Peyer's patch (tissue), 4 donors: ENCODE results near the gene ARRDC1. TPM values are rescaled to one million over a fixed set of nuclear protein-coding genes. Genes with fewer than 3 reads are reported as not detected.

ENCODE experiments used
- DNase-seq, 3 donors: peaks; one replicate each; pipeline ENCODE4 v3.0.0-alpha.2; 2017 to 2019
- H3K27ac ChIP-seq, 4 donors: fragments of 200-600 bp; sonication (generic); one replicate each; pipeline ENCODE4 v1.5.1; 2016 to 2019
- H3K27me3 ChIP-seq, 2 donors: fragments of 200-600 bp; sonication (generic); one replicate each; pipeline ENCODE4 v1.5.1; 2019
- H3K36me3 ChIP-seq, 3 donors: fragments of 200-600 bp; sonication (generic); one replicate each; pipeline ENCODE4 v1.5.1; 2016 to 2019
- H3K4me1 ChIP-seq, 4 donors: fragments of 200-600 bp; sonication (generic); one replicate each; pipeline ENCODE4 v1.5.1; 2016 to 2019
- H3K4me3 ChIP-seq, 4 donors: fragments of 200-600 bp; sonication (generic); 1 replicate in 3 of 4; 2 replicates in 1 of 4; pipeline ENCODE4 v1.5.1; 2016 to 2019; ENCODE audit warnings: mild to moderate bottlenecking in 1 of 4
- H3K9me3 ChIP-seq, 4 donors: fragments of 200-600 bp; sonication (generic); one replicate each; pipeline ENCODE4 v1.5.1; 2016 to 2019; ENCODE audit warnings: mild to moderate bottlenecking in 1 of 4
- CTCF ChIP-seq, 6 experiments: fragments of 450-650 bp in 4 of 6; fragments of 200-600 bp in 2 of 6; sonication (generic) in 1 of 6; IDR thresholded peaks; one replicate each; pipeline ENCODE4 v1.5.1; 2017 to 2019; ENCODE audit warnings: antibody characterized with exemption in 6 of 6, mild to moderate bottlenecking in 3 of 6, moderate library complexity in 1 of 6
- POLR2A ChIP-seq, 2 donors: fragments of 450-650 bp; IDR thresholded peaks; one replicate each; pipeline ENCODE4 v1.5.1; 2017; ENCODE audit warnings: antibody characterized with exemption in 2 of 2, mild to moderate bottlenecking in 2 of 2, moderate library complexity in 2 of 2
- total RNA-seq, 4 donors: library from RNA; depleted of rRNA; stranded (reverse); fragments of >200 nt; gene quantifications; one replicate each; pipeline ENCODE4 v1.1.0, GENCODE V29; 2016

Gene ARRDC1
- total RNA-seq, 4 donors from 2014 or later, result 102 to 341 (median 175) TPM

DNA sequence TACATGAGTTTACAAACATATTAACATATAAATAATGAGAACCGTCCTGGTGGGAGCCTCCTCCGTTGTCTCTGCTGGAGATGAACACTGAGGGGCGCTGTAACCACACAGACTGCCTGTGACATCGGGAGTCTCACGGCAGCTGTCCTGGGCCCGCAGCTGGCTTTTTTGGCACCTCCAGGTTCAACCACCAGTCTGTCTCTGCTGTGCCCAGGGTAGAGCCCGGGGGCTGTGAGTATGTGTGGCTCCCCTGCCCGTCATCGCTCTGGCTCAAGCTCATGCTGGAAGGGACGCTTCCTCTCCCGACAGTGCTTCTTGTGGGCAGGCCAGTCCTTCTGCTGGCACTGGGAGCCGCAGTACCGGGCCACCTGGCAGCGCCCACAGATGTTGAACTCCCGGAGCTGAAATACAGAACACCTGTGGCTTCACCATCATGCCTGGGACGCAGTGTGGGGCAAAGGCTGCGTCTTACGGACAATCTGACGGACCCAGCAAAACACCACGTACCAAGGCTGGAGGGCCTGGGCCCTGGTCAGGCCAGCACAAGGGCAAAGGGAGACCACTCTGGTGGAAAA lies 23.1 kb upstream of the ARRDC1 start:
- Histone ChIP-seq H3K4me3 (no peak overlapping the region), H3K27me3 (no peaks in the 10 kb centered on the region), H3K4me1 (peaks cover 0 to 11% (median 6%) of the 10 kb centered on the region in 4 donors), H3K36me3 (peaks cover 0 to 31% (median 0%) of the 10 kb centered on the region in 3 donors), H3K27ac (no peak overlapping the region), H3K9me3 (no peaks in the 10 kb centered on the region)
- DNase-seq, result no peak
- TF ChIP-seq POLR2A (IDR thresholded peaks at IDR 0.05) (no peak), CTCF (IDR thresholded peaks at IDR 0.05) (peak in 3 of 6 experiments; percentile 36 to 43 (median 37))

DNA sequence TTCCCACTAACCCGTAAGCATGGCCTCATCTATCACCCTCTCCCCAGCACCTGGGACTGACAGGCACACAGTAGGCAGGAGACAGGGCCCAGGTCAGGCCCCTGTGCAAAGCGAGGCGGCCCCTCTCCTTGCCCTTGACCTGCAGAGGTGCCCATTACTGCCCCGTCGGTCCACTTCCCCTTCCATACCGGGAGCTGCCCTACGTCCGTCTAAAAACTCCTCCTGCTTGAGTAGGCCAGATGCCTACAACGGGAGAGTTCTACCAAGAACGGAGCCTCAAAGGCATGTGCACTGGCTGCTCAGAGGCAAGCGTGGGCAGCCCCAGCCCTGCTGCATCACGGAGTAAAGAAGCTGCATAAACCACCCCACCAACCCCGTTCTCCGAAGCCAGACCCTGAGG lies 22.1 kb upstream of the ARRDC1 start:
- Histone ChIP-seq H3K36me3 (peaks cover 0 to 41% (median 0%) of the 10 kb centered on the region in 3 donors), H3K27ac (no peak overlapping the region), H3K4me1 (peaks cover 0 to 5% (median 2%) of the 10 kb centered on the region in 4 donors), H3K27me3 (no peaks in the 10 kb centered on the region), H3K4me3 (no peak overlapping the region), H3K9me3 (no peaks in the 10 kb centered on the region)
- no peak for DNase-seq
- no peak for TF ChIP-seq POLR2A (IDR thresholded peaks at IDR 0.05)
- no peak for TF ChIP-seq CTCF (IDR thresholded peaks at IDR 0.05)

DNA sequence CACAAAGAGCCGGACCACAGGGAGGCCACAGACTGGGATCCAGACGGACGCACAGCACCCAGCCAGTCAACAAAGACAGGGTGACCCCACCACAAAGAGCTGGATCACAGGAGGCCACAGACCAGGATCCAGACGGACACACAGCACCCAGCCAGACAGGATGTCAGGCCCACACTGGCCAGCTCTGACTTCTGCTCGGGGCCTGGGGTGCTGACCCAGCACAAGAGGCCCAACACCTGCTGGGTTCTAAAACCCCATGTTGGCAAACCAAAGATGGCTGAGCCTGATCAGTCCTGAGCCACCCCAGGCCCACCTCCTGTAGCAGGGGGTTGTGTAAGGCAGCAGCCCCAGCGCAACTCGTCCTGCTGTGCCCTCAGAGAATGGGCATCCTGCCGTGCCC lies 21.5 kb upstream of the ARRDC1 start:
- Histone ChIP-seq H3K27ac (no peak overlapping the region), H3K27me3 (no peaks in the 10 kb centered on the region), H3K9me3 (no peaks in the 10 kb centered on the region), H3K4me3 (no peak overlapping the region), H3K36me3 (peaks cover 0 to 42% (median 0%) of the 10 kb centered on the region in 3 donors), H3K4me1 (peaks cover 0 to 6% (median 4%) of the 10 kb centered on the region in 4 donors)
- DNase-seq, result no peak
- TF ChIP-seq CTCF (IDR thresholded peaks at IDR 0.05), result no peak
- no peak for TF ChIP-seq POLR2A (IDR thresholded peaks at IDR 0.05)

DNA sequence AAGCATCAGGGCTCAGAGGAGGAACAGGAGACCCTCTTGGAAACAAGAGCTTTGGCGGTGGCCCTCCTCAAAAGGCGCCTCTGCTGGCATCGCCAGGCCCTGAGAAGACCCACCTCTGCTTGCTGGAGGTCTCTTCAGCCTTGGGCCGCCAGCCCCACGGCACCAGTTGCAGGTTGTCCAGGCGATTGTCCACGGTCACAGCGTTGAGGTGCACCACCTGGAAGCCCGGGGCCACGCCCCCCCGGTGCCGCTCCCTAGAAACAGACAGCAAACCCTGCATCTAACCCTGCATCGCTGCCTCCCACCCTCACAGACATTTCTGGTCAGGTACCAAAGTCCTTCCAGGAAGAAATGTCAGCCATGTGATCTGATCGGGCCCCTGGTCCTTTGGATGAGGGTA lies 18.6 kb upstream of the ARRDC1 start:
- TF ChIP-seq POLR2A (IDR thresholded peaks at IDR 0.05) (no peak), CTCF (IDR thresholded peaks at IDR 0.05) (no peak)
- DNase-seq, result no peak
- Histone ChIP-seq H3K27me3 (no peaks in the 10 kb centered on the region), H3K4me3 (no peak overlapping the region), H3K27ac (no peak overlapping the region), H3K36me3 (peaks cover 0 to 39% (median 0%) of the 10 kb centered on the region in 3 donors), H3K4me1 (peaks cover 0 to 19% (median 11%) of the 10 kb centered on the region in 4 donors), H3K9me3 (no peaks in the 10 kb centered on the region)

- H3K4me1 ChIP-seq, result peaks cover 0 to 19% (median 11%) of the 10 kb centered on the region in 4 donors
- H3K9me3 ChIP-seq, result no peaks in the 10 kb centered on the region
- H3K36me3 ChIP-seq, result peaks cover 0 to 27% (median 0%) of the 10 kb centered on the region in 3 donors
- H3K4me3 ChIP-seq, result no peak overlapping the region
- DNase-seq, result no peak
- no peaks in the 10 kb centered on the region for H3K27me3 ChIP-seq
- no peak overlapping the region for H3K27ac ChIP-seq
- TF ChIP-seq CTCF (IDR thresholded peaks at IDR 0.05) (no peak), POLR2A (IDR thresholded peaks at IDR 0.05) (no peak)
Measured at GRCh38 chr9:137588311-137588710, 17.2 kb upstream of the ARRDC1 start.
